Adrenal gland (tissue), 12 donors: ENCODE results near the gene ZNF292. TPM values are rescaled to one million over a fixed set of nuclear protein-coding genes. Genes with fewer than 3 reads are reported as not detected.

Experiments
- DNase-seq, 7 donors: peaks; one replicate each; pipeline ENCODE4 v3.0.0-alpha.2; 2019 to 2020
- H3K27ac ChIP-seq, 5 donors: fragments of 200-600 bp; sonication (generic) in 4 of 5; 1 replicate in 3 of 5; 2 replicates in 2 of 5; pipeline versions ENCODE4 v1.5.1 to v1.8.0; 2016 to 2020; ENCODE audit warnings: mild to moderate bottlenecking in 1 of 5
- H3K27me3 ChIP-seq: fragments of 200-600 bp; 2 replicates; pipeline ENCODE4 v1.8.0; 2021
- H3K36me3 ChIP-seq, 2 donors: fragments of 200-600 bp; replicated peaks in 1 of 2; 1 replicate in 1 of 2; 2 replicates in 1 of 2; pipeline versions ENCODE4 v1.5.1 to v1.8.0; 2018 to 2022
- H3K4me1 ChIP-seq, 2 donors: fragments of 200-600 bp; replicated peaks in 1 of 2; 1 replicate in 1 of 2; 2 replicates in 1 of 2; pipeline versions ENCODE4 v1.5.1 to v1.8.0; 2018 to 2021
- H3K4me3 ChIP-seq, 4 donors: fragments of 200-600 bp; sonication (generic) in 3 of 4; one replicate each; pipeline ENCODE4 v1.5.1; 2016 to 2018
- H3K9me3 ChIP-seq, 3 donors: fragments of 200-600 bp; sonication (generic) in 1 of 3; replicated peaks in 1 of 3; 1 replicate in 2 of 3; 2 replicates in 1 of 3; pipeline versions ENCODE4 v1.5.1 to v1.8.0; 2016 to 2021
- CTCF ChIP-seq, 6 experiments: fragments of 450-650 bp in 4 of 6; fragments of 200-600 bp in 2 of 6; sonication (generic) in 1 of 6; IDR thresholded peaks; 1 replicate in 5 of 6; 2 replicates in 1 of 6; pipeline versions ENCODE4 v1.5.1 to v1.8.0; 2016 to 2021; ENCODE audit warnings: antibody characterized with exemption in 6 of 6, mild to moderate bottlenecking in 2 of 6, moderate library complexity in 1 of 6
- POLR2A ChIP-seq, 2 donors: fragments of 450-650 bp; IDR thresholded peaks; one replicate each; pipeline ENCODE4 v1.6.1; 2017; ENCODE audit warnings: antibody characterized with exemption in 2 of 2, mild to moderate bottlenecking in 2 of 2, moderate library complexity in 1 of 2
- WGBS, 4 donors: extraction: QIAGEN DNeasy Blood & Tissue Kit in 2 of 4; methylation state at CpG; one replicate each; pipeline versions ENCODE4 v1.1.5 to v1.1.7; 2013 to 2017; 5-methylcytosine and 5-hydroxymethylcytosine counted together
- intact Hi-C, 2 donors: fragments of 100-400 bp; cut with DNase I; formaldehyde crosslinking; loops; one replicate each; pipeline versions ENCODE4 v1.14.1 to v1.15.0; 2022 to 2023
- polyA plus RNA-seq, 3 donors: library from polyadenylated mRNA; stranded (reverse); fragments of 200-250 nt in 2 of 3; fragments of 350-450 nt in 1 of 3; fragmentation: Illumina TruSeq in 1 of 3; extraction: RNeasy Lipid Tissue Mini Kit (QIAGEN cat#74804) in 1 of 3; gene quantifications; one replicate each; pipeline ENCODE4 v1.2.3, GENCODE V29; 2013 to 2014
- total RNA-seq, 9 donors: library from RNA; depleted of rRNA in 4 of 9; stranded (reverse); fragments of >200 nt in 4 of 9; fragments of 120-200 nt in 1 of 9; fragmentation: NEBNext Ultra II Directional in 1 of 9; extraction: Animal tissue kit (Norgen Biotek cat#: 25700) in 1 of 9; gene quantifications; one replicate each; pipeline versions ENCODE4 v1.1.0 to v1.2.4, GENCODE V29; 2013 to 2023
- donor health status: healthy with polysubstance abuse.
- donor health status: Bipolar disorder and iron deficiency.
- donor health status: DM: yes; HTN: yes; CAD: no.
- donor health status: DM: no; HTN: no; CAD: no.
- donor health status: DM: no; HTN: no; CAD: no.
- donor health status: DM: yes; HTN: yes; CAD: no.

Gene ZNF292
- total and polyA plus RNA-seq, 12 donors: 4.8 to 57.2 (median 27.5) TPM

DNA sequence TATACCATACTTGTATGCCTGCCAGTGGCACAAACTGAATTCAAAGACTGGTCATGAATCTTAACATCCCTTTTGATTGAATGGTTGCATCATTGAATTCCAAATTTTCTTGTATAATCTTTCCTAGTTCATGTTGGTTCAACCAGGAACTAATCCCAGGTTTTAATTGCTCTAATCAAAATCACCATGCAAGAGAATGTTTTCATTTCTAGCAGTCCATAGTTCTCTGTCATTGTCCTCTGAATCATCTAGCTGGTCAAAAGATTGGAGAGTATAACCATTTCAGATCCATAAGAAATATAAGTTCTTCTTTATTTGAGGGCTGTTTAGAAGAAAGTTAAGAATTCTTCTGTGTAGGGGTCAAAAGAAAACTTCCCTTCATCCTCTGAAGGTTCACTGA lies 57.2 kb downstream of the ZNF292 start:
- Histone ChIP-seq H3K27me3 (no peaks in the 10 kb centered on the region), H3K27ac (no peak overlapping the region), H3K9me3 (no peaks in the 10 kb centered on the region), H3K36me3 (peaks cover 0 to 5% of the 10 kb centered on the region in 2 donors), H3K4me3 (no peak overlapping the region), H3K4me1 (peaks cover 0 to 33% of the 10 kb centered on the region in 2 donors)
- DNase-seq: no peak
- intact Hi-C loops: no loop called here
- no peak for TF ChIP-seq POLR2A (IDR thresholded peaks at IDR 0.05)
- TF ChIP-seq CTCF (IDR thresholded peaks at IDR 0.05): no peak

DNA sequence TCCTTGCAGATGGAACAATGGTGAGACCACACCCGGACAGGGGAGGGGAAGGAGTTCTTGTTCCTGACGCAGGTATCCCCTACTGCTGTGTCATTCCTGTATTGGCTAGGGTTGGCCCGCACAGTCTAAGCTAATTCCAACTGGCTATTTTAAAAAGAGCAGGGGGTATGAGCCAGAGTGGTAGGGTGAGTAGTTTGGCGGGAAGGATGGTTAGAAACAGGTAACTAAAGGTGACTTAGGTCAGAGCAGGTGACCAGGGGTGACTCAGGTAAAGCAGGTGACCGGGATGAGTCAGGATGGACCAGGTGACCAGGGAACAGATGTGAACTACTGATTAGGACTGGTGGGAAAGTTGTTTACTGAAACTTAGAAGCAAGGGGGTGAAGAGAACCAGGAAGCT lies 58.0 kb downstream of the ZNF292 start:
- intact Hi-C loops: no loop called here
- Histone ChIP-seq H3K36me3 (peaks cover 0 to 5% of the 10 kb centered on the region in 2 donors), H3K27ac (no peak overlapping the region), H3K4me3 (no peak overlapping the region), H3K4me1 (peaks cover 0 to 28% of the 10 kb centered on the region in 2 donors), H3K27me3 (no peaks in the 10 kb centered on the region), H3K9me3 (no peaks in the 10 kb centered on the region)
- 87 to 94% (median 91%) methylated on average over 5 of the region's 5 CpGs for WGBS, 4 donors
- DNase-seq: no peak
- TF ChIP-seq POLR2A (IDR thresholded peaks at IDR 0.05) (no peak), CTCF (IDR thresholded peaks at IDR 0.05) (no peak)

DNA sequence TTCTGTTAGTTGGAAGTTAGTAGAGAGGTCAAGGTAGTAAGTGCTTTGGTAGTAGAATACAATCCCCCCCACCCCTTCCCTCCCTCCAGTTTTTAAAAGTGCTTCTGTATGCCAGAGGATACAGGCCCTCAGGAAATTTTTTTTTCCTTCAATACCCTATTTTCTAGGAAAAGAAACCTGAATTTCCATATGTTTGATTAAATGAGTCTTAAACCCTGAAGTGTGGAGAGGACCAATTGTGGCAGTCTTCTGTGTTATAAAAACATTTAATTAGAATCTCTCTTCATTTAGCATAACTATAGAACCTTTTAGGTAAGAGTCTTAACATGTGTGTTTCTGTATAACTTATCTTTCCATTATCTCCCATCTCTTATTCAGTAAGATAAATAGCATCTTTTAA lies 59.5 kb downstream of the ZNF292 start:
- intact Hi-C loops: no loop called here
- TF ChIP-seq CTCF (IDR thresholded peaks at IDR 0.05) (no peak), POLR2A (IDR thresholded peaks at IDR 0.05) (no peak)

DNA sequence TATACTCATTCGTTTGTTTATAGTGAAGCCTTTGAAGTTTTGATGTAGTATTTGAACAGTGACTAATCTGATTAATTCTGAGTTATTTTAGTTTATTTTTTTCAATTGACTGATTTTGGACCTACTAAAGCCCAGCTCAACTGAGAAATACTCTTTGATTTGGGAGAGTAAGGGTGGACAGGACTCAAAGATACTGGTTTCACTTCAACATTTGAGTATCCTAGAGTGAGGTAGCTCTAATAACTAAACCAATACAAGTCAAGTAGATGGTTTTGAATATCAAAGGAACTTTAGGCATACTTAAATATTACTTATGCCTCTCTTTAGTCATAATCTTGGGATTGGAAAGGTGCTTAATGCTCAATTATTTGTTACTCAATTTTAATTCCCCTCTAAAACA lies 65.6 kb downstream of the ZNF292 start:
- Histone ChIP-seq H3K4me1 (no peaks in the 10 kb centered on the region), H3K4me3 (no peak overlapping the region), H3K27ac (no peak overlapping the region), H3K27me3 (no peaks in the 10 kb centered on the region), H3K9me3 (no peaks in the 10 kb centered on the region), H3K36me3 (peaks cover 0 to 26% of the 10 kb centered on the region in 2 donors)
- intact Hi-C loops: no loop called here
- 92 to 96% (median 93%) methylated on average over 1 of the region's 1 CpG for WGBS, 4 donors
- DNase-seq: no peak
- no peak for TF ChIP-seq POLR2A (IDR thresholded peaks at IDR 0.05)
- no peak for TF ChIP-seq CTCF (IDR thresholded peaks at IDR 0.05)

More for the DNA sequence above, 59.5 kb downstream of the ZNF292 start:
- Histone ChIP-seq H3K4me1 (peaks cover 0 to 20% of the 10 kb centered on the region in 2 donors), H3K9me3 (no peaks in the 10 kb centered on the region), H3K4me3 (no peak overlapping the region), H3K27ac (no peak overlapping the region), H3K36me3 (peaks cover 0 to 5% of the 10 kb centered on the region in 2 donors), H3K27me3 (no peaks in the 10 kb centered on the region)
- DNase-seq: no peak
